GM18870 (cell line): Measurements from ENCODE around the gene FUT6.

Source experiments
- ATAC-seq: cut with Tn5 transposase; IDR thresholded peaks from one replicate; pipeline ENCODE4 v1.9.1; 2021; ENCODE audit warnings: moderate library complexity; ENCODE audit not compliant: unreplicated experiment

FUT6 gene

GRCh38 chr19:5828661-5829566 is 10.6 kb downstream of the FUT6 start:
- no peak for ATAC-seq

GRCh38 chr19:5827891-5828660 is 11.4 kb downstream of the FUT6 start:
- peak; percentile 60 for ATAC-seq

DNA sequence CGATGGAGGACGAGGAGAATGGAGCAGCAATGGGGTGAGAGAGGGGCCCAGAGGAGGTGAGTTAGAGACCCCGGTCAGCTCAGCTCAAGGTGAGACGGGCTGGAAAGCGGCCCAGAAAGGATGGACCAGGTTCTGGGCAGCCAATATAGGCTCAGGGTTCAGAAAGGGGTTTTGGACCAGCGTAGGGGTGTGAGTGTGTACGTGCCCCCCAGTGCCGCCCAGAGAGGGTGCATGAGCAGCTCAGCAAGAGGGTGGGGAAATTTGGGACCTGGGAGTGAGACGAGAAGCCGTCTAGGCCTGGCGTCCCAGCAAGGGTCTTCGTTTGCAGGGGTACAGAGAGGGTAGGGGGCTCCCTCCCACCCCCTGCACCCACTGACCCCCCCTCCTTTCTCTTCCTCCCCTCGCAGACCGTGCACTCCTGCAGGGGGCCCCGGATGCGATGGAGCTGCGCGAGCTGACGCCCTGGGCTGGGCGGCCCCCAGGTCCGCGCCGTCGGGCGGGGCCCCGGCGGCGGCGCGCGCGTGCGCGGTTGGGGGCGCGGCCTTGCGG is 12.1 kb downstream of the FUT6 start:
- no peak for ATAC-seq

- ATAC-seq, result no peak
Measured at GRCh38 chr19:5826531-5827341, 12.8 kb downstream of the FUT6 start.

DNA sequence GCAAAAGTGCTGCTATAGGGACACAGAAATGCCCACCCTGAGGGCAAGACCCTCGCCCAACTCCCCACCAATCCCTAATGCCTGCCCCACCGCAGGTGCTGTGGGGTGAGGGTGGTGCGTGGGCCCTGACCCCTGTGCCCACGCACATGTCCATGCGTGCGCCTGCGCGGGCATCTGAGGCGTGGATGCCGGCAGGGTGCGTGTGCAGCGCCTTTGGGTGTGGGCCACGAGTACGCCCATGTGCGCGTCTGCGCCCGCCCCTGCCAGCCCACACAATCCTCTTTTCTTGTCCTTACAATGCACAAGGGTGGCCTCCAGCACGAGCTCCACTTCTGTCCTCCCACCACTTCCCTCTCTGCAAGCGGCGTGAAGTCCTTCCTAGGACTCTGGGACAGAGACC is 14.3 kb downstream of the FUT6 start:
- no peak for ATAC-seq

DNA sequence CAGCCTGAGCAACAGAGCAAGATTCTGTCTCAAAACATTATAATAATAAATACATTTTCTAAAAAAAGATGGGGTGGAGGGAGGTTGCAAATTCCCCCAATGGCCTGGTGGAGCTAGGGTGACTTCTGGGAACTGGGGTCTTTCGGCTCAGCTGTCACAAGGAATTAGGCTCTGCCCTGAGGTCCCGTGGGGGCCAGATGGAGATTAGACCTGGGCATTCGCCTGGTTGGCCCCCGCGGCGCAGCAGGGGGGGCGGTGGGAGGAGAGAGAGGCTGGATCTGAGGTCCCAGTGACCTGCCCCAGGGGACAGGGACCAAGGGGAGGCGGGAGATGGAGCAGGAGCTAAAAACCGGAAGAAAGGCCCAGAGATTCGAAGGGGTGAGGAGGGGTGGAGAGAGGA is 14.8 kb downstream of the FUT6 start:
- ATAC-seq, result no peak

DNA sequence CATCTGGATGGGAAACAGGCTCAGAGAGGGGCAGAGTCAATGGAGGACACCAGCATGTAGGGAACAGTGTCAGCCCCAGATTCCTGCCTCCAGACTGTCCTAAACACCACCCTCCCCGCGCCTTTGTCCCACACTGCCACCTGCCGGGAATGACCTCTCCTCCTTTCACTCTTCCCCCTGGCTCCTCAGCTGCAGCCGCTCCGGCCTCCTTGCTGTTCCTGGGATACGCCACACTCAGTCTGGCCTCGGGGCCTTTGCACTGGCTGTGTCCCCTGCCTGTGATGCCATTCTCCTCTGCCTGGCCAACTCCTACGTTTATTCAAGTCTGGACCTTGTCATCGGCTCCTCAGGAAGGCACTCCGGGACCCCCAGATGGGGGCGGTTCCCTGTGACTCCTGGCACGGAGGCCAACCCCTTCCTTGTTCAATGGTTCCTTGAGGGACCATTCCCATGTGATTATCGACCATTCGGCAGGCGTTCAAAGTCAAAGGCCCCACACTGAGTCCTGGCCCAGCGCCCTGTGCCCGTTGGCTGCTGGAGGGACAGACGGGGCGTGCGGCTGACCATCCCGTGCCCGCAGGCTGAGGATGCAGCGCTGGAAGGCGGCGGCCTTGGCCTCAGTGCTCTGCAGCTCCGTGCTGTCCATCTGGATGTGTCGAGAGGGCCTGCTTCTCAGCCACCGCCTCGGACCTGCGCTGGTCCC is 15.8 kb downstream of the FUT6 start:
- ATAC-seq, result no peak

GRCh38 chr19:5822181-5822844 is 17.2 kb downstream of the FUT6 start:
- ATAC-seq, result no peak

GRCh38 chr19:5821521-5822180 is 17.9 kb downstream of the FUT6 start:
- no peak for ATAC-seq

GRCh38 chr19:5820785-5821184 is 18.7 kb downstream of the FUT6 start:
- no peak for ATAC-seq

DNA sequence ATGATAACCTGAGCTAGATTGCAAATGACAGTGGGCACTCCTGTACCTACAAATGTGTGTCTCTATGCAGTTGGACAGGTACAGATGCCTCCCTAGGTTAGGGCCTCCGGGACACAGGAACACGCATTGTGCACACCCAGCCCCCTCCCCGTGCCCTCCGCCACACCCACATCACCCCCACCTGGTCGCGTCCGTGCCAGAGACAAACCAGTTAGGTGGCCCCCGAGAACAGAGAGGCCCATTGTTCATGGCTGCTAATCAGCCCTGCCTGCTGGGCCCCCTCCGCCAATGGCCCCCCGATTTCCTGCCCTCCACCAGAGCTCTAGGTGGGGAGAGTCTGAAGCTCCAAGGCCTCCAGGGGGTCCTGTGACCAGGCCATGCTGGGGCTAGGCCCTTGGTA is 20.9 kb downstream of the FUT6 start:
- no peak for ATAC-seq

DNA sequence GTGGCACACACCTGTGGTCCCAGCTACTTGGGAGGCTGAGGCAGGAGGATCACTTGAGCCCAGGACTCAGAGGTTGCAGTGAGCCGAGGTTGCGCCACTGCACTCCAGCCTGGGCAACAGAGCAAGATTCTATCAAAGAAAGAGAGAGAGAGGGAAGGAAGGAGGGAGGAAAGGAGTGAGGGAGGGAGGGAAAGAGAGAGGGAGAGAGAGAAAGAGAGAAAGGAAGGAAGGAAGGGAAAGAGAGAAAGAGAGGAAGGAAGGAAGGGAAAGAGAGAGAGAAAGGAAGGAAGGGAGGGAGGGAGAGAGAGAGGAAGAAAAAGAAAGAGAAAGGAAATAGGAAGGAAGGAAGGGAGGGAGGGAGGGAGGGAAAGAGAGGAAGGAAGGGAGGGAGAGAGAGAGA is 22.3 kb downstream of the FUT6 start:
- ATAC-seq, result no peak

DNA sequence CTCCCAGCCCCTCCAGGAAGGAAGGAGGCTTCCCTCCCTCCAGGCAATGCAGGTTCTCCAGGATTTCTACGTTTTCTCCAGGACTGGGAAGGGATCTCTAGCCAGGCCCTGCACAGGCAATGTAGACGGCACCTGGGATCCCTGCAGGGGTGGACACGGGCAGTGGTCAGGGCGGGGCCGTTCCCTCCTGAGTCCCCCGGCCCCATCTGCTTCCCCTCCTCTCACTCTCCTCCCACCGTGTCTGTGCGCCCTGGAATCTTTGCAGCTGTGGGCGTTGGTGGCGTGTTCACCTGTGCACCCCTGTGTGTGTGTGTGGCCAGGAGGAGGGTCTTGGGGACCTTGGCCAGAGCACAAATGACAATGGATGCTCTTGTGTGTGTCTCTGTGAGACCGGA is 24.7 kb downstream of the FUT6 start:
- no peak for ATAC-seq

DNA sequence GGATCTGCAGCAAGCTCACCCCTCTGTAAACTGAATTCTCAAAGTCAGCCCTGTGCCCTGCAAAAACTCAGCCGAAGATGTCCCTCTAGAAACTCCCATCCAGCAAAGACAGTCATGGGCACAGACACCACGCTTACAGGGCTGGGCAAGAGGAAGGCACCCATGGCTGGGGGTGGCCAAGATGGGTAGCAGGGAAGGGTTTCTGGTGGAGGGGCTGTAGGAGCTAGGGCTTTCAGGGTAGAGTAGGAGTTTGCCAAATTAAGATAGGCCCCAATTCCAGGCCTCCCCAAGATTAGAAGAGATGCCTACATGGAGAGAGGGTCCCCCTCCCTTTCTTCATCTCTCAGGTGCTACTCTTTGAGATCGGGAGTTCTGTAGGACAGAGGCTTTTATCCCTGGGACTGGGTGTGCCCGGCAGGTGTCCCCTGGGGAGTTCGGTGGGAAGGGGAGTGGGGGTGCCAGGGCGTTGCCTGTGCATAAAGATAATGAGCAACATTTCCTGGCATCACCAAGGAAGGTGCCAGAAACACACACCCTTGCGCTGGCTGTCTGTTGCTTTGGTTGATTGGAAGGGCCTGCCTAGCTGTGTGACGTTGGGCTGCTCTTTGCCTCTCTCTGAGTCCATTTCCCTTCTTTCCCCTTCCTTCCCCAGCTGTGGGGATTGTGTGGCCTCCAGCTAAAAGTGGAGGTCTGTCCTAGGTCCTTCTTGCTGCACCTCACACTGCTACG is 25.2 kb downstream of the FUT6 start:
- no peak for ATAC-seq

DNA sequence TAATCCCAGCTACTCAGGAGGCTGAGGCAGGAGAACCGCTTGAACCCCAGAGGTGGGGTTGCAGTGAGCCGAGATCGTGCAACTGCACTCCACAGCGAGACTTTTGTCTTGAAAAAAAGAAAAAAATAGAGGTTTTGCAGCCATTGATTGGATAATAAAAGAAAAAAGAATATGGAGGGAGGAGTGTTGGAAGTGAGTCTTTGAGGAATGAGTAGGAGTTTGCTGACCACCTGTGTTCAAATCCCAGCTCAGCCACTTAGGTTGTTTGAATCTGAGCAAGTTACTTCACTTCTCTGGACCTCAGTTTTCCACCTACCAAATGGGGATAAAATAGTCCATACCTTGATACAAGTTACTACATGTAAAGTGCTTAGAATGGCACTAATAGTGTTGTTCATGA is 28.4 kb downstream of the FUT6 start:
- ATAC-seq, result no peak

- no peak for ATAC-seq
Measured at GRCh38 chr19:5809469-5809868, 30.0 kb downstream of the FUT6 start.

DNA sequence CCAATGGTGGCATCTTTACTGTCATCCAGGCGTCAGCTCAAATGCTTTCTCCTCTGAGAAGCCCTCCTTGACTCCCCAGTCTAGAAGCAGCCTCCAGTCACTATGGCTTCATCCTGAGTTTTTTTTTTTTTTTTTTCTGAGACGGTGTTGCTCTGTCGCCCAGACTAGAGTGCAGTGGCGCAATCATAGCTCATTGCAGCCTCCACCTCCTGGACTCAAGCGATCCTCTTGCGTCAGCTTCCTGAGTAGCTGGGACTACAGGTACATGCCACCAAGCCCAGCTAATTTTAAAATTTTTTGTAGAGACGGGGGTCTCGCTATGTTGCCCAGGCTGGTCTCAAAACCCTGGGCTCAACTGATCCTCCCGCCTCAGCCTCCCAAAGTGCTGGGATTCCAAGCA is 30.4 kb downstream of the FUT6 start:
- ATAC-seq, result no peak

DNA sequence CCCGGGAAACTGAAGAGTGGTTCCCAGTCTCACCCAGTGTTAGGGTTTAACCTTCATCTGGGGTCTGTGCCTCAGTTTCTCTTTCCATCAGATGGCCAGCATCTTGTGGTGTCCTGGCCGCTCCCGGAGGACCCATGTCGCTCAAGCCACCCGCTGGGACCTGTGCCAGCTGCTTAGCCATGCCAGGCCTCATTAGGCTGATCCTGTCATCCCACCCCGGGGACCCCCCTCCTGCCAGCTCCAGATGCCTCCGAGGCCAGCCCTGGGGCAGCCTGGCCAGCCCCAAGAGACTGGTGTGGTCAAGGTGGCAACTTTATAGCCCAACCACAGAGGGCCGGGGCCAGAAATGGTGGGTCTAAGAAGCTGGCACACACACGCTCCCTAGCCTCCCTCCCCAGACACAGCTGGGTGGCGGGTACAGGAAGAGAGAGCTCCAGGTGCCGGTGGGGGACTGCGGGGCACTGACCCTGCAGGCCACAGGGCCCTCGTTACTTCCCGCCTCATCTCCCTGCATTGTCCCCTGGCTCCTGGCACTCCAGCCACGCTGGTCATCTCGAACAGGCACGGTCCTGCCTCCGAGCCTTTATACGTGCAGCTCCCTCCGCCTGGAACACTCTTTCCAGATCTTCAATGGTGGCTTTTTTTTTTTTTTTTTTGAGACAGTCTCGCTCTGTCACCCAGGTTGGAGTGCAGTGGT is 31.2 kb downstream of the FUT6 start:
- ATAC-seq, result no peak
